ENCODE measurements around the gene GAB2. TPM values are rescaled to one million over a fixed set of nuclear protein-coding genes. Genes with fewer than 3 reads are reported as not detected.
"Not testable (repeated sequence)": the region's sequence is repeated elsewhere in the genome, so short reads cannot be mapped to it uniquely, and the experiment has no call there.

GAB2 gene, protein sequence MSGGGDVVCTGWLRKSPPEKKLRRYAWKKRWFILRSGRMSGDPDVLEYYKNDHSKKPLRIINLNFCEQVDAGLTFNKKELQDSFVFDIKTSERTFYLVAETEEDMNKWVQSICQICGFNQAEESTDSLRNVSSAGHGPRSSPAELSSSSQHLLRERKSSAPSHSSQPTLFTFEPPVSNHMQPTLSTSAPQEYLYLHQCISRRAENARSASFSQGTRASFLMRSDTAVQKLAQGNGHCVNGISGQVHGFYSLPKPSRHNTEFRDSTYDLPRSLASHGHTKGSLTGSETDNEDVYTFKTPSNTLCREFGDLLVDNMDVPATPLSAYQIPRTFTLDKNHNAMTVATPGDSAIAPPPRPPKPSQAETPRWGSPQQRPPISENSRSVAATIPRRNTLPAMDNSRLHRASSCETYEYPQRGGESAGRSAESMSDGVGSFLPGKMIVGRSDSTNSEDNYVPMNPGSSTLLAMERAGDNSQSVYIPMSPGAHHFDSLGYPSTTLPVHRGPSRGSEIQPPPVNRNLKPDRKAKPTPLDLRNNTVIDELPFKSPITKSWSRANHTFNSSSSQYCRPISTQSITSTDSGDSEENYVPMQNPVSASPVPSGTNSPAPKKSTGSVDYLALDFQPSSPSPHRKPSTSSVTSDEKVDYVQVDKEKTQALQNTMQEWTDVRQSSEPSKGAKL
- polyA plus RNA-seq (2012; ENCODE audit: low read depth, missing spikeins) = 3.8 TPM

- DNase-seq (ENCODE audit: insufficient read length, low spot score) (no peak), FAIRE-seq (no peak)
- no peak for TF ChIP-seq POLR2AphosphoS5 (IDR thresholded peaks at IDR 0.05; ENCODE audit: low read depth, low read length)
- no peak for TF ChIP-seq POLR2A (IDR thresholded peaks at IDR 0.05; ENCODE audit: low read depth, low read length)
- TF ChIP-seq PAX5 (IDR thresholded peaks at IDR 0.05; ENCODE audit: insufficient read depth, low read length, severe bottlenecking) = no peak
- no peak for TF ChIP-seq TAF1 (IDR thresholded peaks at IDR 0.05; ENCODE audit: low read depth, low read length)
- no peak for TF ChIP-seq SPI1 (IDR thresholded peaks at IDR 0.05; ENCODE audit: low read depth, low read length)
- no peak for TF ChIP-seq POU2F2 (IDR thresholded peaks at IDR 0.05; ENCODE audit: low read depth, low read length)
Observed at GRCh38 chr11:78417175-78417887, at the start of gene GAB2. Gene GAB2 (minus strand): TSS chr11:78417820. CDS start chr11:78417720, 100 bp downstream.

GRCh38 chr11:78467370-78467769 lies 49.8 kb upstream of the GAB2 start:
- FAIRE-seq (no peak), DNase-seq (ENCODE audit: insufficient read length, low spot score) (no peak)
- TF ChIP-seq TAF1 (IDR thresholded peaks at IDR 0.05; ENCODE audit: low read depth, low read length) (no peak), POLR2AphosphoS5 (IDR thresholded peaks at IDR 0.05; ENCODE audit: low read depth, low read length) (no peak), POU2F2 (IDR thresholded peaks at IDR 0.05; ENCODE audit: low read depth, low read length) (no peak), POLR2A (IDR thresholded peaks at IDR 0.05; ENCODE audit: low read depth, low read length) (no peak), SPI1 (IDR thresholded peaks at IDR 0.05; ENCODE audit: low read depth, low read length) (no peak), PAX5 (IDR thresholded peaks at IDR 0.05; ENCODE audit: insufficient read depth, low read length, severe bottlenecking) (no peak)

DNA sequence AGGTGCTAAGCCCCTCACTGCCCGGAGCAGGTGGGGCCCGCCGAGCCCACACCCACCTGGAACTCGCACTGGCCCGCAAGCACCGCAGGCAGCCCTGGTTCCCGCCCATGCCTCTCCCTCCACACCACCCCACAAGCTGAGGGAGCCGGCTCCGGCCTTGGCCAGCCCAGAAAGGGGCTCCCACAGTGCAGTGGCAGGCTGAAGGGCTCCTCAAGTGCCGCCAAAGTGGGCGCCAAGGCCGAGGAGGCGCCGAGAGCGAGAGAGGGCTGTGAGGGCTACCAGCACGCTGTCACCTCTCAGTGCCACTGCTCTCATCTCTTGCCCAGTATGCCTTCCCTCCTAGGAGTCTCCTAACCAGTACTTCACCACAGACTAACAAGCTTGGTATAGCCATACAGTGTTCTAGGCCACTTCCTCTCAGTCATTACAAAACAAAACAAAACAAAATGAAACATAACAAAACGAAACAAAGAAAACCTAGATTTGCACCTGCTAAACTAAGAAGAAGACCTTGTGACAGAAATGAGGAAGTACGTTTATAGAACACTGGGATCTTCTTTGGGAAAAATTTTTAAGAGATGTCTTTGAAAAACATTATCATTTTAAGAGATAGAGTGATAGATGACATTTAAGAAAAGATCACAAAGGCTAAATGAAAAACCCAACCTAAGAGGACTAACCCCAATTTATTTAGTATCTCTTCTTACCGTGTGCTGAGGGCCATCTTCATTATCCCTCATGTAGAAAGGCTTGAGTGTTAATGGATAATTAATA lies 47.7 kb upstream of the GAB2 start:
- FAIRE-seq (peak; percentile 91), DNase-seq (ENCODE audit: insufficient read length, low spot score) (peak; percentile 52)
- TF ChIP-seq POLR2A (IDR thresholded peaks at IDR 0.05; ENCODE audit: low read depth, low read length) = no peak
- TF ChIP-seq TAF1 (IDR thresholded peaks at IDR 0.05; ENCODE audit: low read depth, low read length) = no peak
- TF ChIP-seq SPI1 (IDR thresholded peaks at IDR 0.05; ENCODE audit: low read depth, low read length) = peak; percentile 86
- TF ChIP-seq PAX5 (IDR thresholded peaks at IDR 0.05; ENCODE audit: insufficient read depth, low read length, severe bottlenecking) = no peak
- no peak for TF ChIP-seq POLR2AphosphoS5 (IDR thresholded peaks at IDR 0.05; ENCODE audit: low read depth, low read length)

DNA sequence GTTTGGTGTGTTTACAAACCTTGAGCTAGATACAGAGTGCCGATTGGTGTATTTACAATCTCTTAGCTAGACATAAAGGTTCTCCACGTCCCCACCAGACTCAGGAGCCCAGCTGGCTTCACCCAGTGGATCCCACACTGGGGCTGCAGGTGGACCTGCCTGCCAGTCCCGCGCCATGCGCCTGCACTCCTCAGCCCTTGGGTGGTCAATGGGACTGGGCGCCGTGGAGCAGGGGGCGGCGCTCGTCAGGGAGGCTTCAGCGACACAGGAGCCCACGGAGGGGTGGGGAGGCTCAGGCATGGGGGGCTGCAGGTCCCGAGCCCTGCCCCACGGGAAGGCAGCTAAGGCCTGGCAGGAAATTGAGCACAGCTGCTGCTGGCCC lies 47.2 kb upstream of the GAB2 start:
- not testable (repeated sequence) for DNase-seq (ENCODE audit: insufficient read length, low spot score); FAIRE-seq

DNA sequence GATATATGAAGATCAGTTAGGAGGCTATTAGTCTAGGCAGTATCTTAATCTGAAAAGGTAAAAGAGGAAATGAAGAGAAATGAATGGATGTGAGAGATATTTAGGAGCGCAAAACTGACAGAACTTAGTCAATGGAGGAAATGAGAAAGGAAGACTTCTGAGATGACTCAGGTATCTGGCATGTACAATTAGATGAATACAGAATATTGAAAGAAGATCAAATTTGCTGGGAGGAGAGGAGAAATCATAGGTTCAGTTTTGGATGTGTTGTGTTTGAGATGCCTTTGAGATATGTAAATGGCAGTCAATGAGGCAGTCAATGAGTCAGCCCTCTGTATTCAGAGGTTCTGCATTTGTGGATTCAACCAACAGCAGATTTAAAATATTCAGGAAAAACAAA lies 42.9 kb upstream of the GAB2 start:
- no peak for DNase-seq (ENCODE audit: insufficient read length, low spot score)
- peak; percentile 41 for FAIRE-seq

DNA sequence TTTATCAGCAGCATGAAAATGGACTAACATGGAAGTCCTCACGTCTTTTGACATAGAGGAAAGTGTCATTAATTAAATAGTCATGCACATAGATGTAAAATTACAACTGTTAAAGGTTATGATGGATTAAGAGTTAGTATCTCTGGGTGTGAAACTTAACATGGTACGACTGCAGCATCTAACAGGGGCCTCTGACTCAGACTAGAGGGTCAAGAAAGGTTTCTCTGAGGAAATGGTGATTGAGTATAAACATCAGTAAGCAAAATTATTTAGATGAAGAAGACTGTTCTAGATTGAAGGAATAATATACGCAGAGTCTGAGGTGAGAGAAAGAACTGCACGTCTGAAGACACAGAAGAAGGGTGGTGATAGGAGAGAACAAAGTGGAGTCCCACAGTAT lies 42.1 kb upstream of the GAB2 start:
- DNase-seq (ENCODE audit: insufficient read length, low spot score) (no peak), FAIRE-seq (no peak)
- TF ChIP-seq POLR2A (IDR thresholded peaks at IDR 0.05; ENCODE audit: low read depth, low read length) = no peak
- no peak for TF ChIP-seq POLR2AphosphoS5 (IDR thresholded peaks at IDR 0.05; ENCODE audit: low read depth, low read length)
- TF ChIP-seq POU2F2 (IDR thresholded peaks at IDR 0.05; ENCODE audit: low read depth, low read length) = no peak
- TF ChIP-seq SPI1 (IDR thresholded peaks at IDR 0.05; ENCODE audit: low read depth, low read length) = no peak
- TF ChIP-seq TAF1 (IDR thresholded peaks at IDR 0.05; ENCODE audit: low read depth, low read length) = no peak
- no peak for TF ChIP-seq PAX5 (IDR thresholded peaks at IDR 0.05; ENCODE audit: insufficient read depth, low read length, severe bottlenecking)

More for the DNA sequence above, 42.9 kb upstream of the GAB2 start:
- TF ChIP-seq POU2F2 (IDR thresholded peaks at IDR 0.05; ENCODE audit: low read depth, low read length) (no peak), TAF1 (IDR thresholded peaks at IDR 0.05; ENCODE audit: low read depth, low read length) (no peak), SPI1 (IDR thresholded peaks at IDR 0.05; ENCODE audit: low read depth, low read length) (peak; percentile 88)

DNA sequence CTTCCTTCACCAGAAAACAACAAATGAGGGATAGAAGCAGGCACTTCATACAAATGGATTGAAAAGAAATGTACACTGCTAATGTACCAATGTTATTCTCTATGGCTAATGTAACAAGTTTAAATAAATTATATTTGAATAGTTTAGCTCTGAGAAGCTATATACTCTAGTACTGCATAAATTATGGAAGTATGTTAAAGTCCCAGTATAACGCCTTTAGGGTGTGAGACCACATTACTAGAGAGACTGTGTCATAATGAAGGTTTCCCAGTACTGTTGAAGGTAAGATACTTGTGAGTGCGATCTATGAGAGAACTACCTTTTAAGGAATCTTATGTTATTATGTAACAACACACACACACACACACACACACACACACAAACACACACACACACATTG lies 39.8 kb upstream of the GAB2 start:
- TF ChIP-seq POU2F2 (IDR thresholded peaks at IDR 0.05; ENCODE audit: low read depth, low read length) (no peak), POLR2AphosphoS5 (IDR thresholded peaks at IDR 0.05; ENCODE audit: low read depth, low read length) (no peak), POLR2A (IDR thresholded peaks at IDR 0.05; ENCODE audit: low read depth, low read length) (no peak), PAX5 (IDR thresholded peaks at IDR 0.05; ENCODE audit: insufficient read depth, low read length, severe bottlenecking) (no peak), SPI1 (IDR thresholded peaks at IDR 0.05; ENCODE audit: low read depth, low read length) (no peak), TAF1 (IDR thresholded peaks at IDR 0.05; ENCODE audit: low read depth, low read length) (no peak)
- DNase-seq (ENCODE audit: insufficient read length, low spot score) (no peak), FAIRE-seq (no peak)

DNA sequence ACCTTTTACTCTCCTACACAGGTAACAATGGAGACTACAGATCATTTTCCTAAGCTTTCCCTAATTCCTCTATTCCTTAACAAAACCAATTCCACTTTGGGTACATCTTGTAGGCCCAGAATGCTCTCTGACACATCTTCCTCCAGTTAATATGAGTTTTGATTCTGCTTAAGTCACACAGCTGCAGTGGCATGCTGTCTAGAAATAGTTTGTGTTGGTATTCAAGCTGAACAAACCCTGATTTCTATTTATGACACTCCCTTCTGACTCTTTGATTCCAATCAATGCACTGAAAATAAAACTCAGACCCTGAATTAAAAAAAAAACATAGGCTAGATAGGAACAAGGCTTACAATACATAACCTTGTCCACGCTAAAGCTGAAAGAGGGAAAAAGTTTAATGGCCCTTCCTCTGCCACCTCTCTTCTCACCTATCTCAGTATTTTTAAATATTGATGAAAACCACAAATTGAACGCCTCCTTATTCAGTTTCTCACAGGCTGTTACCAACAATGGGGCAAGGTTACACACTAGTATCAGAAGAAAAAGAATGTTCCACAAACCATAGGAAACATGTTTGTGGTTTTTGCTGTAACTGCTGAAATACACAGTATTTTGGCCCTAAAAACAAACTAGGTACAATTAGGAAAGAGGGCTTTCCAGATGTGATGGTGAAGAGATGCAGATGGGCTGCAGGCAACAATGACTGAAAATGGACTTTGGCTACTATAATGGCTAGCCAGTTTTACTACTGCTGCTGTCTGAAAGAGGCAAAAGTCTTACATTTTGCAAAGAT lies 35.7 kb upstream of the GAB2 start:
- TF ChIP-seq POU2F2 (IDR thresholded peaks at IDR 0.05; ENCODE audit: low read depth, low read length) (no peak), POLR2AphosphoS5 (IDR thresholded peaks at IDR 0.05; ENCODE audit: low read depth, low read length) (no peak), POLR2A (IDR thresholded peaks at IDR 0.05; ENCODE audit: low read depth, low read length) (no peak), TAF1 (IDR thresholded peaks at IDR 0.05; ENCODE audit: low read depth, low read length) (no peak), PAX5 (IDR thresholded peaks at IDR 0.05; ENCODE audit: insufficient read depth, low read length, severe bottlenecking) (no peak), SPI1 (IDR thresholded peaks at IDR 0.05; ENCODE audit: low read depth, low read length) (no peak)
- DNase-seq (ENCODE audit: insufficient read length, low spot score) = no peak
- peak; percentile 89 for FAIRE-seq
